HepG2 (cell line): ENCODE results near the gene CTXN3. TPM values are rescaled to one million over a fixed set of nuclear protein-coding genes. Genes with fewer than 3 reads are reported as not detected.

Experiments
- ATAC-seq: fragments of 200-7000 bp; cut with Tn5 transposase; 3 replicates; pipeline ENCODE4 v1.9.1; 2020; ENCODE audit warnings: mild to moderate bottlenecking, moderate library complexity
- BruUV-seq: library from RNA; stranded (reverse); fragments of 400-500 nt; replicated peaks from 2 replicates; lab custom pipeline; 2021; lab: Mats Ljungman, UMichigan
- CTCF ChIA-PET: fragments of 300-600 bp; formaldehyde crosslinking; extraction: SDS; loops from one replicate; lab custom pipeline; 2021; ENCODE audit warnings: low total read pairs, inconsistent platforms, low intra/inter-chr PET ratio; lab: Yijun Ruan, JAX
- POLR2A ChIA-PET: fragments of 350-600 bp; sonication (Branson Sonifier 250); formaldehyde crosslinking; loops from one replicate; lab custom pipeline; 2020; ENCODE audit warnings: antibody characterized with exemption, inconsistent platforms; lab: Yijun Ruan, JAX
- DNase-seq: peaks from one replicate; pipeline ENCODE4 v3.0.0-alpha.2; 2015; ENCODE audit warnings: low spot score
- FAIRE-seq: peaks from 3 replicates; lab custom pipeline; 2011; peaks lifted over from hg19 to GRCh38; lab: Jason Lieb, UNC
- H2AFZ ChIP-seq: one replicate; pipeline ENCODE4 v1.6.1; 2011; ENCODE audit warnings: low read length, inconsistent platforms
- H3K27ac ChIP-seq: fragments of 300-600 bp; 3 replicates; pipeline ENCODE4 v1.8.0; 2011; ENCODE audit warnings: mixed run types, mild to moderate bottlenecking, mixed read lengths, low read length, inconsistent platforms; ENCODE audit not compliant: insufficient read depth; ENCODE audit errors: extremely low read length
- H3K27me3 ChIP-seq, 2 experiments: fragments of 200-600 bp in 1 of 2; 2 replicates in 1 of 2; 3 replicates in 1 of 2; pipeline versions ENCODE4 v1.6.0 to v1.8.0; 2011; ENCODE audit warnings: low read length in 2 of 2, mild to moderate bottlenecking in 2 of 2, moderate library complexity in 2 of 2, inconsistent platforms in 1 of 2; ENCODE audit not compliant: insufficient read depth in 2 of 2, control insufficient read depth in 1 of 2
- H3K36me3 ChIP-seq, 2 experiments: fragments of 200-600 bp in 1 of 2; replicated peaks in 1 of 2; 2 replicates in 1 of 2; 3 replicates in 1 of 2; pipeline versions ENCODE4 v1.5.1 to v1.8.0; 2011; ENCODE audit warnings: low read length in 2 of 2, inconsistent platforms in 1 of 2; ENCODE audit not compliant: insufficient read depth in 2 of 2, control insufficient read depth in 1 of 2
- H3K4me1 ChIP-seq: 2 replicates; pipeline ENCODE4 v1.5.1; 2012; ENCODE audit warnings: low read length, inconsistent platforms; ENCODE audit not compliant: insufficient read depth
- H3K4me2 ChIP-seq: 2 replicates; pipeline ENCODE4 v1.6.0; 2011; ENCODE audit warnings: low read depth, low read length, inconsistent platforms
- H3K4me3 ChIP-seq, 3 experiments: fragments of 200-600 bp in 1 of 3; sonication (generic), shearing (Covaris generic) in 1 of 3; replicated peaks in 1 of 3; 2 replicates each; pipeline ENCODE4 v1.5.1; 2011 to 2016; ENCODE audit warnings: low read length in 3 of 3, inconsistent platforms in 2 of 3, low read depth in 2 of 3, mild to moderate bottlenecking in 2 of 3, control low read depth in 1 of 3, mixed read lengths in 1 of 3; ENCODE audit not compliant: insufficient read depth in 1 of 3
- H3K79me2 ChIP-seq: one replicate; pipeline ENCODE4 v1.6.1; 2011; ENCODE audit warnings: low read length, inconsistent platforms; ENCODE audit not compliant: insufficient read depth
- H3K9ac ChIP-seq: 2 replicates; pipeline ENCODE4 v1.6.0; 2011; ENCODE audit warnings: mild to moderate bottlenecking, low read depth, low read length, inconsistent platforms; ENCODE audit not compliant: insufficient read depth
- H3K9me3 ChIP-seq: 2 replicates; pipeline ENCODE4 v1.5.1; 2012; ENCODE audit warnings: mild to moderate bottlenecking, low read length
- H4K20me1 ChIP-seq: 2 replicates; pipeline ENCODE4 v1.6.0; 2011; ENCODE audit warnings: inconsistent platforms, mild to moderate bottlenecking, low read length, moderate library complexity; ENCODE audit not compliant: insufficient read depth
- KLF12 ChIP-seq: sonication (generic); formaldehyde crosslinking; IDR thresholded peaks from 2 replicates; pipeline ENCODE4 v1.4.0; 2020; ENCODE audit warnings: missing genetic modification reagents, borderline replicate concordance
- MZF1 ChIP-seq: sonication (generic); formaldehyde crosslinking; IDR thresholded peaks from 2 replicates; pipeline ENCODE4 v1.8.1; 2023; ENCODE audit warnings: mild to moderate bottlenecking, missing genetic modification reagents, borderline replicate concordance
- NFE2L1 ChIP-seq: sonication (generic); formaldehyde crosslinking; IDR thresholded peaks from 2 replicates; pipeline ENCODE4 v1.4.0; 2020; ENCODE audit warnings: missing genetic modification reagents, mild to moderate bottlenecking, borderline replicate concordance
- SIN3A ChIP-seq: IDR thresholded peaks from 2 replicates; pipeline ENCODE4 v1.6.1; 2011; ENCODE audit warnings: low read depth, mild to moderate bottlenecking, control low read depth, low read length, borderline replicate concordance
- ZFP1 ChIP-seq: IDR thresholded peaks from 2 replicates; pipeline ENCODE4 v1.6.1; 2016
- ZNF225 ChIP-seq: sonication (generic); formaldehyde crosslinking; IDR thresholded peaks from 2 replicates; pipeline ENCODE4 v1.4.0; 2020; ENCODE audit warnings: mild to moderate bottlenecking, missing genetic modification reagents
- ZNF329 ChIP-seq: sonication (generic); formaldehyde crosslinking; IDR thresholded peaks from 2 replicates; pipeline ENCODE4 v1.9.0; 2021; ENCODE audit warnings: low read depth, mild to moderate bottlenecking, missing genetic modification reagents
- ZNF335 ChIP-seq: sonication (generic); formaldehyde crosslinking; IDR thresholded peaks from 2 replicates; pipeline ENCODE4 v1.4.0; 2020; ENCODE audit warnings: missing genetic modification reagents
- ZNF33B ChIP-seq: sonication (generic); formaldehyde crosslinking; IDR thresholded peaks from 2 replicates; pipeline ENCODE4 v1.5.1; 2020; ENCODE audit warnings: mild to moderate bottlenecking, missing genetic modification reagents
- ZNF598 ChIP-seq: sonication (generic); formaldehyde crosslinking; IDR thresholded peaks from 2 replicates; pipeline ENCODE4 v1.5.1; 2020; ENCODE audit warnings: mild to moderate bottlenecking, missing genetic modification reagents, borderline replicate concordance
- ZNF724P ChIP-seq: sonication (generic); formaldehyde crosslinking; IDR thresholded peaks from 2 replicates; pipeline ENCODE4 v1.8.0; 2022; ENCODE audit warnings: missing genetic modification reagents, borderline replicate concordance
- ZZZ3 ChIP-seq: sonication (generic); formaldehyde crosslinking; IDR thresholded peaks from 2 replicates; pipeline ENCODE4 v1.4.0; 2020; ENCODE audit warnings: missing genetic modification reagents, mild to moderate bottlenecking, borderline replicate concordance
- WGBS: methylation state at CpG from one replicate; pipeline ENCODE4 v1.1.6; 2017; ENCODE audit warnings: low lambda C conversion rate; 5-methylcytosine and 5-hydroxymethylcytosine counted together
- in situ Hi-C: cut with HindIII; loops from 2 replicates; pipeline ENCODE4 v1.10.0; 2017; ENCODE audit warnings: low pct_unique_long_range_greater_than_20kb; ENCODE audit not compliant: extremely low pct_ligation_motif_present
- intact Hi-C: fragments of 100-400 bp; cut with micrococcal nuclease; formaldehyde crosslinking; loops from one replicate; pipeline ENCODE4 v1.10.0; 2022; ENCODE audit not compliant: unreplicated experiment
- polyA plus RNA-seq, 8 experiments: library from polyadenylated mRNA; depleted of rRNA in 3 of 8; stranded (reverse) in 7 of 8; unstranded in 1 of 8; fragments of >200 nt; fragmentation: Illumina TruSeq in 4 of 8; extraction: Trizol in 4 of 8; gene quantifications; 2 replicates each; pipeline versions ENCODE4 v1.2.1 to v1.2.3, GENCODE V29; 2011 to 2016; ENCODE audit warnings: low read depth in 4 of 8, missing spikeins in 1 of 8, mixed read lengths in 1 of 8; ENCODE audit not compliant: insufficient read depth in 1 of 8
- total RNA-seq, 5 experiments: library from RNA; depleted of rRNA; stranded (reverse); fragments of >200 nt; fragmentation: Illumina TruSeq; extraction: Trizol; gene quantifications; 2 replicates each; pipeline ENCODE4 v1.2.3, GENCODE V29; 2016; ENCODE audit warnings: low read depth in 1 of 5
- TF ChIP-seq, protein P1 (sequence below): sonication (generic); formaldehyde crosslinking; IDR thresholded peaks from 2 replicates; pipeline ENCODE4 v1.4.0; 2020; ENCODE audit warnings: missing genetic modification reagents
- TF ChIP-seq, protein P2 (sequence below): sonication (generic); formaldehyde crosslinking; IDR thresholded peaks from 2 replicates; pipeline ENCODE4 v1.4.0; 2020; ENCODE audit warnings: missing genetic modification reagents
- TF ChIP-seq, protein P3 (sequence below): sonication (generic); formaldehyde crosslinking; IDR thresholded peaks from 2 replicates; pipeline ENCODE4 v1.8.1; 2023; ENCODE audit warnings: mild to moderate bottlenecking, missing genetic modification reagents
- TF ChIP-seq, protein P4 (sequence below): sonication (generic); formaldehyde crosslinking; IDR thresholded peaks from 2 replicates; pipeline ENCODE4 v1.4.0; 2020; ENCODE audit warnings: missing genetic modification reagents, borderline replicate concordance
- TF ChIP-seq, protein P5 (sequence below): sonication (generic); formaldehyde crosslinking; IDR thresholded peaks from 2 replicates; pipeline ENCODE4 v1.4.0; 2020; ENCODE audit warnings: missing genetic modification reagents

CTXN3 gene
- total and polyA plus RNA-seq, 2 of the 13 experiments (the other 11 are each of a cell fraction or from before 2014, with no cell fraction given), result not detected

DNA sequence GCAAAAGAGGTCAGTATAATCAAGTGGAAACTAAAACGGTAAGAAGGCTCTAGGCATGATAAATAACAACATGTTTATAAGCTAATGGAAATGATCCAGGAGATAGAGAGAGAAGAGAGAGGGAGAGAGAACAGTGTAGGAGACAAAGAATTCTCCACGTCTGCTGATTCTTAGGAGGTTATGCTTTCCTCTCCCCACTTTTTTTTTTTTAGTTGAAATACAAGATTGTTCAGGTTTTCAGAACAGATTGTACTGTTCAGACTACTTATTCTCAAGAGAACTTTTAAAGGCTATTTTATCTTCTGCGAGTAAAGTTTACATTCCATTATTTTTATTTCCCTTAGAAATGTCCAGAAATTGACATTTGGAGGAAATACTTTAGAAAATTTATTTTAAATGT, 58.3 kb downstream of the CTXN3 start:
- no peak overlapping the region for H3K9ac ChIP-seq
- no peaks in the 10 kb centered on the region for H3K4me1 ChIP-seq
- H3K9me3 ChIP-seq, result no peaks in the 10 kb centered on the region
- FAIRE-seq, result no peak
- no peaks in the 10 kb centered on the region for H4K20me1 ChIP-seq
- in situ Hi-C loops, result no loop called here
- no peak overlapping the region for H2AFZ ChIP-seq
- no peak for DNase-seq
- no TSS peak for BruUV-seq
- no peak for ATAC-seq
- ChIA-PET CTCF (no interaction called here), POLR2A (no interaction called here)
- TF ChIP-seq NFE2L1 (CRISPR knock-in tag) (no peak), MZF1 (CRISPR knock-in tag) (no peak), ZNF724P (CRISPR knock-in tag) (no peak), KLF12 (CRISPR knock-in tag) (no peak), ZNF33B (CRISPR knock-in tag) (no peak), SIN3A (no peak), ZZZ3 (no peak), ZNF598 (CRISPR knock-in tag) (no peak), ZNF225 (no peak), ZNF335 (no peak), ZFP1 (no peak), ZNF329 (CRISPR knock-in tag) (no peak)
- TF ChIP-seq, protein P1, sequence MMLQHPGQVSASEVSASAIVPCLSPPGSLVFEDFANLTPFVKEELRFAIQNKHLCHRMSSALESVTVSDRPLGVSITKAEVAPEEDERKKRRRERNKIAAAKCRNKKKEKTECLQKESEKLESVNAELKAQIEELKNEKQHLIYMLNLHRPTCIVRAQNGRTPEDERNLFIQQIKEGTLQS (CRISPR knock-in tag), result no peak
- TF ChIP-seq, protein P2, sequence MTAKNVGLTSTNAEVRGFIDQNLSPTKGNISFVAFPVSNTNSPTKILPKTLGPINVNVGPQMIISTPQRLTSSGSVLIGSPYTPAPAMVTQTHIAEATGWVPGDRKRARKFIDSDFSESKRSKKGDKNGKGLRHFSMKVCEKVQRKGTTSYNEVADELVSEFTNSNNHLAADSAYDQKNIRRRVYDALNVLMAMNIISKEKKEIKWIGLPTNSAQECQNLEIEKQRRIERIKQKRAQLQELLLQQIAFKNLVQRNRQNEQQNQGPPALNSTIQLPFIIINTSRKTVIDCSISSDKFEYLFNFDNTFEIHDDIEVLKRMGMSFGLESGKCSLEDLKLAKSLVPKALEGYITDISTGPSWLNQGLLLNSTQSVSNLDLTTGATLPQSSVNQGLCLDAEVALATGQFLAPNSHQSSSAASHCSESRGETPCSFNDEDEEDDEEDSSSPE, result no peak
- TF ChIP-seq, protein P3, sequence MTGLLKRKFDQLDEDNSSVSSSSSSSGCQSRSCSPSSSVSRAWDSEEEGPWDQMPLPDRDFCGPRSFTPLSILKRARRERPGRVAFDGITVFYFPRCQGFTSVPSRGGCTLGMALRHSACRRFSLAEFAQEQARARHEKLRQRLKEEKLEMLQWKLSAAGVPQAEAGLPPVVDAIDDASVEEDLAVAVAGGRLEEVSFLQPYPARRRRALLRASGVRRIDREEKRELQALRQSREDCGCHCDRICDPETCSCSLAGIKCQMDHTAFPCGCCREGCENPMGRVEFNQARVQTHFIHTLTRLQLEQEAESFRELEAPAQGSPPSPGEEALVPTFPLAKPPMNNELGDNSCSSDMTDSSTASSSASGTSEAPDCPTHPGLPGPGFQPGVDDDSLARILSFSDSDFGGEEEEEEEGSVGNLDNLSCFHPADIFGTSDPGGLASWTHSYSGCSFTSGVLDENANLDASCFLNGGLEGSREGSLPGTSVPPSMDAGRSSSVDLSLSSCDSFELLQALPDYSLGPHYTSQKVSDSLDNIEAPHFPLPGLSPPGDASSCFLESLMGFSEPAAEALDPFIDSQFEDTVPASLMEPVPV (CRISPR knock-in tag), result no peak
- TF ChIP-seq, protein P4, sequence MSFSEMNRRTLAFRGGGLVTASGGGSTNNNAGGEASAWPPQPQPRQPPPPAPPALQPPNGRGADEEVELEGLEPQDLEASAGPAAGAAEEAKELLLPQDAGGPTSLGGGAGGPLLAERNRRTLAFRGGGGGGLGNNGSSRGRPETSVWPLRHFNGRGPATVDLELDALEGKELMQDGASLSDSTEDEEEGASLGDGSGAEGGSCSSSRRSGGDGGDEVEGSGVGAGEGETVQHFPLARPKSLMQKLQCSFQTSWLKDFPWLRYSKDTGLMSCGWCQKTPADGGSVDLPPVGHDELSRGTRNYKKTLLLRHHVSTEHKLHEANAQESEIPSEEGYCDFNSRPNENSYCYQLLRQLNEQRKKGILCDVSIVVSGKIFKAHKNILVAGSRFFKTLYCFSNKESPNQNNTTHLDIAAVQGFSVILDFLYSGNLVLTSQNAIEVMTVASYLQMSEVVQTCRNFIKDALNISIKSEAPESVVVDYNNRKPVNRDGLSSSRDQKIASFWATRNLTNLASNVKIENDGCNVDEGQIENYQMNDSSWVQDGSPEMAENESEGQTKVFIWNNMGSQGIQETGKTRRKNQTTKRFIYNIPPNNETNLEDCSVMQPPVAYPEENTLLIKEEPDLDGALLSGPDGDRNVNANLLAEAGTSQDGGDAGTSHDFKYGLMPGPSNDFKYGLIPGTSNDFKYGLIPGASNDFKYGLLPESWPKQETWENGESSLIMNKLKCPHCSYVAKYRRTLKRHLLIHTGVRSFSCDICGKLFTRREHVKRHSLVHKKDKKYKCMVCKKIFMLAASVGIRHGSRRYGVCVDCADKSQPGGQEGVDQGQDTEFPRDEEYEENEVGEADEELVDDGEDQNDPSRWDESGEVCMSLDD (CRISPR knock-in tag), result no peak
- TF ChIP-seq, protein P5, sequence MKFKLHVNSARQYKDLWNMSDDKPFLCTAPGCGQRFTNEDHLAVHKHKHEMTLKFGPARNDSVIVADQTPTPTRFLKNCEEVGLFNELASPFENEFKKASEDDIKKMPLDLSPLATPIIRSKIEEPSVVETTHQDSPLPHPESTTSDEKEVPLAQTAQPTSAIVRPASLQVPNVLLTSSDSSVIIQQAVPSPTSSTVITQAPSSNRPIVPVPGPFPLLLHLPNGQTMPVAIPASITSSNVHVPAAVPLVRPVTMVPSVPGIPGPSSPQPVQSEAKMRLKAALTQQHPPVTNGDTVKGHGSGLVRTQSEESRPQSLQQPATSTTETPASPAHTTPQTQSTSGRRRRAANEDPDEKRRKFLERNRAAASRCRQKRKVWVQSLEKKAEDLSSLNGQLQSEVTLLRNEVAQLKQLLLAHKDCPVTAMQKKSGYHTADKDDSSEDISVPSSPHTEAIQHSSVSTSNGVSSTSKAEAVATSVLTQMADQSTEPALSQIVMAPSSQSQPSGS (CRISPR knock-in tag), result no peak
- no peaks in the 10 kb centered on the region for H3K36me3 ChIP-seq
- no peak overlapping the region for H3K4me2 ChIP-seq
- WGBS, result 2% methylated on average over 3 of the region's 3 CpGs
- H3K27me3 ChIP-seq, result no peaks in the 10 kb centered on the region
- H3K27ac ChIP-seq, result no peak overlapping the region
- H3K4me3 ChIP-seq, result no peak overlapping the region
- no peaks in the 10 kb centered on the region for H3K79me2 ChIP-seq
- intact Hi-C loops, result no loop called here
